Activated naive CD4-positive, alpha-beta T cell treated with anti-CD3 and anti-CD28 coated beads, Interleukin-2, amount 10 ng/mL, durations not matched to agents 7 days and 5 days (primary cell): ENCODE measurements around the gene MED29.
"Not testable (repeated sequence)": the region's sequence is repeated elsewhere in the genome, so short reads cannot be mapped to it uniquely, and the experiment has no call there.

Source experiments
- CTCF ChIA-PET: fragments of 350-600 bp; sonication (Branson Sonifier 250); formaldehyde crosslinking; loops from one replicate; lab custom pipeline; 2021; ENCODE audit warnings: antibody characterized with exemption; lab: Charles Lee
- DNase-seq: peaks from one replicate; pipeline ENCODE4 v3.0.0-alpha.2; 2020
- H3K27ac Mint-ChIP-seq: one replicate; pipeline ENCODE4 v1.8.0; 2021; ENCODE audit warnings: mild to moderate bottlenecking, moderate library complexity, mixed read lengths
- H3K27me3 Mint-ChIP-seq: one replicate; pipeline ENCODE4 v1.8.0; 2021; ENCODE audit warnings: mild to moderate bottlenecking, mixed read lengths
- H3K36me3 Mint-ChIP-seq: one replicate; pipeline ENCODE4 v1.8.0; 2021; ENCODE audit warnings: mixed read lengths
- H3K4me1 Mint-ChIP-seq: one replicate; pipeline ENCODE4 v1.8.0; 2021; ENCODE audit warnings: mixed read lengths
- H3K4me3 Mint-ChIP-seq: one replicate; pipeline ENCODE4 v1.8.0; 2021; ENCODE audit warnings: mild to moderate bottlenecking, moderate library complexity, mixed read lengths
- H3K9me3 Mint-ChIP-seq: one replicate; pipeline ENCODE4 v1.8.0; 2021; ENCODE audit warnings: mixed read lengths

MED29 gene

GRCh38 chr19:39356647-39357046 is 34.5 kb upstream of the MED29 start:
- DNase-seq: no peak
- peaks cover 12% of the 10 kb centered on the region for H3K4me1 Mint-ChIP-seq
- no peaks in the 10 kb centered on the region for H3K27me3 Mint-ChIP-seq
- peaks cover 45% of the 10 kb centered on the region for H3K36me3 Mint-ChIP-seq
- no peak overlapping the region for H3K4me3 Mint-ChIP-seq
- H3K27ac Mint-ChIP-seq: no peak overlapping the region
- CTCF ChIA-PET: no interaction called here
- no peaks in the 10 kb centered on the region for H3K9me3 Mint-ChIP-seq

DNA sequence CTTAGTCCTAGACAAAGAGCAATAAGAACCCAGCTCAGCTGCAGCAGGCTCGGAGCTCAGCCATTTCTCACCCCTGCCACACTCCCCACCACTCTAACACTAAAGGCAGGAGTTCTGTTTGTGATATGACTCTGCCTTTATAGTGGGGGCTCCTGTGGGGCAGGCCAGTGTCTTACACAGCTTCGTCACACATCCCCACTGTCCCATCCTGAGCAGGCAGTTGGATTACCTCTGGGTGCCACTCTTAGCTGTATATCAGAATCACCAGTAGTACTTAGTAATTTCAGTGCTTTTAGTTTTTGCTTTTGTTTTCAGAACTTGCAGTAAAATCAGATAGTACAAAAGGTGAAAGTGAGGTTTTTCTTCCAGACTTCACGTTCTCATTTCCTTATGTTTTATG is 32.2 kb upstream of the MED29 start:
- H3K36me3 Mint-ChIP-seq: peaks cover 43% of the 10 kb centered on the region
- CTCF ChIA-PET: interaction anchor here (1.3 kb wide), 1 partner anchor 11 kb away, joined by 4 read pairs; no protein-coding TSS in a partner anchor
- H3K27ac Mint-ChIP-seq: no peak overlapping the region

GRCh38 chr19:39360599-39360998 is 30.6 kb upstream of the MED29 start:
- Mint-ChIP-seq H3K36me3 (peaks cover 39% of the 10 kb centered on the region), H3K27ac (no peak overlapping the region), H3K4me3 (no peak overlapping the region), H3K9me3 (no peaks in the 10 kb centered on the region), H3K4me1 (peaks cover 5% of the 10 kb centered on the region), H3K27me3 (no peaks in the 10 kb centered on the region)
- CTCF ChIA-PET: no interaction called here
- no peak for DNase-seq

More for the DNA sequence above, 32.2 kb upstream of the MED29 start:
- Mint-ChIP-seq H3K4me3 (no peak overlapping the region), H3K9me3 (no peaks in the 10 kb centered on the region), H3K27me3 (no peaks in the 10 kb centered on the region), H3K4me1 (peaks cover 5% of the 10 kb centered on the region)
- DNase-seq: no peak

GRCh38 chr19:39362682-39363657 is 28.2 kb upstream of the MED29 start:
- CTCF ChIA-PET: interaction anchor here (1.5 kb wide), 1 partner anchor 13 kb away, joined by 4 read pairs; no protein-coding TSS in a partner anchor
- DNase-seq: no peak
- Mint-ChIP-seq H3K9me3 (no peaks in the 10 kb centered on the region), H3K27ac (no peak overlapping the region), H3K4me3 (no peak overlapping the region), H3K36me3 (peaks cover 27% of the 10 kb centered on the region), H3K27me3 (no peaks in the 10 kb centered on the region), H3K4me1 (no peaks in the 10 kb centered on the region)

DNA sequence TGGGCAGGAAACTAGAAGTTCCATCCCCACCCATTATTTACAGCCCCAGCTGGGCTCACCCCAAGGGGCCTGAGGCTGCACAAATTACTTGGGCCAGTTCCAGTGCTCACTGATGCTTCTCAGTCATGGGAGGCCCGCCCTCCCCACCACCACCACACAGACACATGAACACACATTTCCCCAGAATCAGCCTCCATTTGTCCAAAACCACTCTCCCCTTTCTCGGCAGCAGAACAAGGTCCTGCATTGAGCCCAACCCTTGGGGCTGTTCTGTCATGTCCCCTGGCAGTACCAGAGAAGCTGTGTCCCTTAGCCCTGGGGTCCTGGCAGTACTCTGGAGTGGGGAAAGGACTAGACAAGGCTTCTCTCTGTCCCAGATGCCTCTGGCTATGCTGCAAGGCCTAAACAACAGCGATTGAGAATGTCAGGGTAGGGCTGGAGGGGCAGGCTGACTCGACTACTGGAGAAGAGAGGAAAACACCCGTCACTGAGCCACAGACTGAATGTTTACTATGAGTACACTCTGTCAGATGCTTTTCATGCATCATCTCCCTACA is 27.2 kb upstream of the MED29 start:
- CTCF ChIA-PET: interaction anchor here (1.5 kb wide), 1 partner anchor 14 kb away, joined by 4 read pairs; no protein-coding TSS in a partner anchor
- H3K4me1 Mint-ChIP-seq: no peaks in the 10 kb centered on the region
- H3K27me3 Mint-ChIP-seq: no peaks in the 10 kb centered on the region
- H3K4me3 Mint-ChIP-seq: no peak overlapping the region
- H3K27ac Mint-ChIP-seq: no peak overlapping the region
- peaks cover 28% of the 10 kb centered on the region for H3K36me3 Mint-ChIP-seq
- DNase-seq: no peak
- H3K9me3 Mint-ChIP-seq: no peaks in the 10 kb centered on the region

GRCh38 chr19:39365531-39365930 is 25.6 kb upstream of the MED29 start:
- no peak for DNase-seq
- no peaks in the 10 kb centered on the region for H3K27me3 Mint-ChIP-seq
- CTCF ChIA-PET: no interaction called here
- H3K9me3 Mint-ChIP-seq: no peaks in the 10 kb centered on the region
- no peak overlapping the region for H3K4me3 Mint-ChIP-seq
- no peak overlapping the region for H3K27ac Mint-ChIP-seq
- H3K36me3 Mint-ChIP-seq: peaks cover 28% of the 10 kb centered on the region
- no peaks in the 10 kb centered on the region for H3K4me1 Mint-ChIP-seq

DNA sequence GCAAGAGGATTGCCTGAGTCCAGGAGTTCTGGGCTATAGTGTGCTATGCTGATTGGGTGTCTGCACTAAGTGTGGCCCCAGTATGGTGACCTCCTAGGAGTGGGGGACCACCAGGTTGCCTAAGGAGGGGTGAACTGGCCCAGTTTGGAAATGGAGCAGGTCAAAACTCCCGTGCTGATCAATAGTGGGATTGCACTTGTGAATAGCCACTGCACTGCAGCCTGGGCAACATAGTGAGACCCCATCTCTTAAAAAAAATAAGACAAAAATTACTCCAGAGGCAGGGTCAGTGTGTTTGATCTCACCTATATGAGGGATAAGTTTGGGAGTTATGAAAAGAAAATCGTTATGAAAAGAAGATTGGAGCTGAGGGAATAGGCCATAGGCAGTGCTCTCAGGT is 22.0 kb upstream of the MED29 start:
- CTCF ChIA-PET: interaction anchor here (1.1 kb wide), 1 partner anchor 10 kb away, joined by 4 read pairs; no protein-coding TSS in a partner anchor
- H3K4me3 Mint-ChIP-seq: no peak overlapping the region
- H3K9me3 Mint-ChIP-seq: no peaks in the 10 kb centered on the region
- no peak overlapping the region for H3K27ac Mint-ChIP-seq
- no peak for DNase-seq
- no peaks in the 10 kb centered on the region for H3K27me3 Mint-ChIP-seq
- H3K4me1 Mint-ChIP-seq: no peaks in the 10 kb centered on the region
- peaks cover 28% of the 10 kb centered on the region for H3K36me3 Mint-ChIP-seq

- no peak for DNase-seq
- Mint-ChIP-seq H3K4me1 (no peaks in the 10 kb centered on the region), H3K9me3 (no peaks in the 10 kb centered on the region), H3K4me3 (no peak overlapping the region), H3K27ac (peak overlapping the region; percentile 9), H3K36me3 (peaks cover 24% of the 10 kb centered on the region), H3K27me3 (no peaks in the 10 kb centered on the region)
- CTCF ChIA-PET: no interaction called here
Measured at GRCh38 chr19:39370735-39371134, 20.4 kb upstream of the MED29 start.

DNA sequence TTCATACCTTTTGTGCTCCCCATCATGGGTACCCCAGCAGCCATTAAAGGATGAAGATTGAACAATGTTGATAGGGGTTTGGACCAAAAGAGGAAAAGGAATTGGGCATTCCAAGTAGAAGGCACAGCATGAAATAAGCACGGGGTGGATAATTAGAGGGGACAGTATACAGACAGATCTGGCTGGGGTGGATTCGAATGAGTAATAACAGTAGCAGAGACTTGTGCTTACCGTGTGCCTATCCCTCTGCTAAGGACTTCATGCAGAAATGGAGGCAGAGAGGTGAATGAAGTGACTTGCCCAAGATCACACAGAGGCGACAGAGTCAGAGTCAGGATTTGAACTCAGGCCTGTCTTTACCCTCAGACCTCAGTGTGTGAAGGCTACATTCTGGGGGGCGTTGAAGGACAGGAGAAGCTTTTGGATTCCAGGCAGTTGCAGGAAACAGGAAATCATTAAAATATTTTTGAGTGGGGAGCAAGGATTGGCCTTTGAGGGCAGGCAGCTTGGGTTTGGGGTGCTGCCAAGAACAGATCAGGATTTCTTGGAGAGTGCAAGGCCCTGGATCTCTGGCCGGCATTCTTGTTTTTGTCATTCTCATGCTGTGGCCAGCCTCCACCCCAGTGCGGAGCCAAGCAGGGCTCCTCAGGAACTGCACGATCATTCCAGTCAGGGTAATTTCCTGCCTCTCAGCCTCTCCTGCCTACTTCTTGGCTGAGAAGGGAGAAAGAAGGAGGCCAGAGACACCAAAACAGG is 19.0 kb upstream of the MED29 start:
- H3K27ac Mint-ChIP-seq: no peak overlapping the region
- H3K27me3 Mint-ChIP-seq: no peaks in the 10 kb centered on the region
- peaks cover 28% of the 10 kb centered on the region for H3K36me3 Mint-ChIP-seq
- CTCF ChIA-PET: no interaction called here
- H3K4me1 Mint-ChIP-seq: no peaks in the 10 kb centered on the region
- no peak for DNase-seq
- no peaks in the 10 kb centered on the region for H3K9me3 Mint-ChIP-seq
- no peak overlapping the region for H3K4me3 Mint-ChIP-seq

GRCh38 chr19:39372941-39373340 is 18.2 kb upstream of the MED29 start:
- H3K27ac Mint-ChIP-seq: no peak overlapping the region

GRCh38 chr19:39375929-39376328 is 15.2 kb upstream of the MED29 start:
- H3K9me3 Mint-ChIP-seq: no peaks in the 10 kb centered on the region
- no peak overlapping the region for H3K27ac Mint-ChIP-seq
- DNase-seq: no peak
- CTCF ChIA-PET: no interaction called here
- peaks cover 26% of the 10 kb centered on the region for H3K36me3 Mint-ChIP-seq
- H3K27me3 Mint-ChIP-seq: no peaks in the 10 kb centered on the region
- H3K4me3 Mint-ChIP-seq: no peak overlapping the region
- H3K4me1 Mint-ChIP-seq: no peaks in the 10 kb centered on the region

More at GRCh38 chr19:39372941-39373340, 18.2 kb upstream of the MED29 start:
- no peaks in the 10 kb centered on the region for H3K9me3 Mint-ChIP-seq
- peaks cover 32% of the 10 kb centered on the region for H3K36me3 Mint-ChIP-seq
- H3K4me1 Mint-ChIP-seq: no peaks in the 10 kb centered on the region
- H3K27me3 Mint-ChIP-seq: no peaks in the 10 kb centered on the region
- CTCF ChIA-PET: no interaction called here
- DNase-seq: no peak
- no peak overlapping the region for H3K4me3 Mint-ChIP-seq

GRCh38 chr19:39377373-39378362 is 13.5 kb upstream of the MED29 start:
- H3K4me3 Mint-ChIP-seq: no peak overlapping the region
- H3K27ac Mint-ChIP-seq: peak overlapping the region; percentile 28
- peaks cover 30% of the 10 kb centered on the region for H3K36me3 Mint-ChIP-seq
- H3K27me3 Mint-ChIP-seq: no peaks in the 10 kb centered on the region
- no peak for DNase-seq
- H3K4me1 Mint-ChIP-seq: no peaks in the 10 kb centered on the region
- CTCF ChIA-PET: interaction anchor here (0.6 kb wide), 1 partner anchor 50 kb away, joined by 3 read pairs; no protein-coding TSS in a partner anchor
- H3K9me3 Mint-ChIP-seq: no peaks in the 10 kb centered on the region

DNA sequence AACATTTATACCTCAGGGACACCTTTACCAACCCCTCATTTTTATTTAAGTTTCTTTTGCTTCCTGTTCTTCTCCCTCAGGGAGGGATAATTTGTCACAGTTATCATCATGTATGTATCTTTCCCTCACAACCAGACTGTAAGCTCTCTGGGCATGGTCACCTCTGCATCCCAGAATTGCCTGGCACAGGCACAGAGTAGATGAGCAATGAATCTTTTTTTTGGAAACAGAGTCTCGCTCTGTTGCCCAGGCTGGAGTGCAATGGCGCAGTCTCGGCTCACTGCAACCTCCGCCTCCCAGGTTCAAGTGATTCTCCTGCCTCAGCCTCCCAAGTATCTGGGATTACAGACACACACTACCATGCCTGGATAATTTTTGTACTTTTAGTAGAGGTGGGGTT is 11.8 kb upstream of the MED29 start:
- DNase-seq, H3K27me3 Mint-ChIP-seq, H3K4me3 Mint-ChIP-seq, H3K9me3 Mint-ChIP-seq, H3K4me1 Mint-ChIP-seq, CTCF ChIA-PET, H3K27ac Mint-ChIP-seq: not testable (repeated sequence)
- H3K36me3 Mint-ChIP-seq: peaks cover 39% of the 10 kb centered on the region
